Measurements from ENCODE around the gene NCOA3. TPM values are rescaled to one million over a fixed set of nuclear protein-coding genes. Genes with fewer than 3 reads are reported as not detected.
"Not testable (repeated sequence)": the region's sequence is repeated elsewhere in the genome, so short reads cannot be mapped to it uniquely, and the experiment has no call there.

NCOA3 gene
- total RNA-seq, 2 donors from 2014 or later, result 63.6 to 66.6 TPM

GRCh38 chr20:47544852-47545251 lies 43.2 kb downstream of the NCOA3 start:
- DNase-seq (ENCODE audit: low spot score) (no peak), ATAC-seq (no peak)
- Mint-ChIP-seq H3K4me1 (ENCODE audit: low read depth in 2 of 2) (peaks cover 41 to 54% of the 10 kb centered on the region in 2 donors), H3K27ac (peak overlapping the region in 1 of 2 donors; percentile 17), H3K9me3 (no peaks in the 10 kb centered on the region), H3K27me3 (no peaks in the 10 kb centered on the region), H3K4me3 (no peak overlapping the region), H3K36me3 (no peaks in the 10 kb centered on the region)

DNA sequence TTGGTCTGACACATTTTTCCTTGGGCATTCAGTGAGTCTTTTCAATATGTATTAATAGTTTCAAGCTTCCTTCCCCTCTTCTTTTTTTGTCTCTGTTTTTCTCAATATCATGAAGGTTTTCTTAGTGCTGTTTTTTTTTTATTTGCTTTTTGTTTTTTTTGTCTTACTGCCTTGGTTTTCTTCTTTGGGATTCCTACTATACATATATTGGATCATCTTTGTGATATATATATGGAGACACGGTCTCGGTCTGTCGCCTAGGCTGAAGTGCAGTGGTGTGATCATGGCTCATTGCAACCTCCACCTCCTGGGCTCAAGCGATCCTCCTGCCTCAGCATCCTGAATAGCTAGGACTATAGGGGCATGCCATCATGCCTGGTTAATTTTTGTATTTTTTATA lies 43.8 kb downstream of the NCOA3 start:
- Mint-ChIP-seq H3K4me1 (ENCODE audit: low read depth in 2 of 2) (peaks cover 40 to 51% of the 10 kb centered on the region in 2 donors), H3K27ac (no peak overlapping the region), H3K9me3 (no peaks in the 10 kb centered on the region), H3K36me3 (no peaks in the 10 kb centered on the region), H3K27me3 (no peaks in the 10 kb centered on the region), H3K4me3 (no peak overlapping the region)
- no peak for ATAC-seq
- no peak for DNase-seq (ENCODE audit: low spot score)

DNA sequence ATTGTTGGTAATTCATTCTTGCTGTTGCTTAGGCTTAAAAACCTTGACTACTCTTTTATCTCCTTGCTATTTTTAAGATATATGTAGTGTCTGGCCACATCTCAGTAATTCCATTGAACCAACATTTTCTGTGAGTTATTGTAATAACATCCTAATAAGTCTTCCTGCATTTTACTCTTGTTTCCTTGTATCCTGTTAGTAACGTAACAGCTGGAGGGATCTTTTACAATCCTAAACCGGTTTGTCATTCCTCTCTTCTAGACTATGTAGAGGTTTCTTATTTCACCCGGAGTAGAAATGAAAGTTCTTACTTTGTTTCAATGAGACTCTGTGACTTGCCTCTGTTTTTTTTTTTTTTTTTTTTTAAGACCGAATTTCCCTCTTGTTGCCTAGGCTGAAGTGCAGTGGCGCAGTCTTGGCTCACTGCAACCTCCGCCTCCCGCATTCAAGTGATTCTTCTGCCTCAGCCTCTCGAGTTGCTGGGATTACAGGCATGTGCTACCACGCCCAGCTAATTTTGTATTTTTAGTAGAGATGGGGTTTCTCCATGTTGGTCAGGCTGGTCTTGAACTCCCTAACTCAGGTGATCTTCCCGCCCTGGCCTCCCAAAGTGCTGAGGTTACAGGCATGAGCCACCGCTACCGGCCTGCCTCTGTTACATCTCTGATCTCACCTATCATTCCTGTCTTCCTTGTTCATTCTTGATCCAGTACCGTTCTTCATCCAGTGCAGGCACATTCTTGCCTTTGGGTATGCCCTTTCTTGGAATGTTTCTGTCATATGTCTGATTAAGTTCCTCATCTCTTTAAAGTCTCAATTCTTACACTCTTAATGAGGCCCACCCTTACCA lies 44.7 kb downstream of the NCOA3 start:
- no peak for ATAC-seq
- H3K27ac Mint-ChIP-seq, result no peak overlapping the region
- no peaks in the 10 kb centered on the region for H3K9me3 Mint-ChIP-seq
- H3K27me3 Mint-ChIP-seq, result no peaks in the 10 kb centered on the region
- peaks cover 41 to 48% of the 10 kb centered on the region in 2 donors for H3K4me1 Mint-ChIP-seq (ENCODE audit: low read depth in 2 of 2)
- no peaks in the 10 kb centered on the region for H3K36me3 Mint-ChIP-seq
- no peak overlapping the region for H3K4me3 Mint-ChIP-seq
- no peak for DNase-seq (ENCODE audit: low spot score)

DNA sequence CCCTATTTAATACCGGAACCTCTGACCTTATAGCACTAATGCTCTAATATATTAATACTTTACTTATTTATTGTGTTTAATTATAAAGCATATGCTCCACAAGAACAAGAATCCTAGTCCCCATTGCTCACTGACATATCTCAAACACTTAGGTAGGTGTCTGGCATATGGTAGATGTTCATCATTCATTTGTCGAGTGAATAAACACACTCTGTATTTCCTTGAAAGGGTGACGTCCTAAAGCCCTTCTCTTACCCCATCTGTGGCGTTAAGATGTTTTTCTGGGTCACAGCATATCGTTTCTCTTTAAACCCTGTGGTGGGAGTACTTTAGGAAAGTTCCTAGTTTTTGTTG lies 45.3 kb downstream of the NCOA3 start:
- H3K9me3 Mint-ChIP-seq, result no peaks in the 10 kb centered on the region
- no peak overlapping the region for H3K27ac Mint-ChIP-seq
- H3K27me3 Mint-ChIP-seq, result no peaks in the 10 kb centered on the region
- H3K4me3 Mint-ChIP-seq, result no peak overlapping the region
- no peaks in the 10 kb centered on the region for H3K36me3 Mint-ChIP-seq
- peaks cover 43% of the 10 kb centered on the region in 2 donors for H3K4me1 Mint-ChIP-seq (ENCODE audit: low read depth in 2 of 2)
- DNase-seq (ENCODE audit: low spot score) (no peak), ATAC-seq (no peak)

DNA sequence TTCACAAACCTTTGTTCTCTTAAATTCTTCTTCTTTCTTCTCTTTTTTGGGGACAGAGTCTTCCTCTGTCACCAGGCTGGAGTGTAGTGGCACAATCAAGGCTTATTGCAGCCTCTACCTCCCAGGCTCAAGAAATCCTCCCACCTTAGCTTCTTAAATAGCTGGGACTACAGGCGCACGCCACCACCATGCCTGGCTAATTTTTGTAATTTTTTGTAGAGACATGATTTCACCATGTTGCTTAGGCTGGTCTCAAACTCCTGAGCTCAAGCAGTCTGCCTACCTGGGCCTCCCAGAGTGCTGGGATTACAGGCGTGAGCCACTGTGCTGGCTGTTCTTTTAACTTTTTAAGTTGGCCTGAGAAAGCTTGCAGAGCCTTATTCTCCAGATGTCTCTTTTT lies 48.0 kb downstream of the NCOA3 start:
- H3K4me1 Mint-ChIP-seq (ENCODE audit: low read depth in 2 of 2), result peaks cover 25 to 27% of the 10 kb centered on the region in 2 donors
- H3K9me3 Mint-ChIP-seq, result no peaks in the 10 kb centered on the region
- H3K27me3 Mint-ChIP-seq, result no peaks in the 10 kb centered on the region
- DNase-seq (ENCODE audit: low spot score), result no peak
- H3K4me3 Mint-ChIP-seq, result no peak overlapping the region
- no peak overlapping the region for H3K27ac Mint-ChIP-seq
- no peak for ATAC-seq
- H3K36me3 Mint-ChIP-seq, result no peaks in the 10 kb centered on the region

GRCh38 chr20:47551222-47551621 lies 49.5 kb downstream of the NCOA3 start:
- Mint-ChIP-seq H3K27me3 (no peaks in the 10 kb centered on the region), H3K9me3 (no peaks in the 10 kb centered on the region), H3K4me3 (no peak overlapping the region), H3K27ac (no peak overlapping the region), H3K4me1 (ENCODE audit: low read depth in 2 of 2) (peaks cover 15 to 18% of the 10 kb centered on the region in 2 donors), H3K36me3 (no peaks in the 10 kb centered on the region)
- no peak for ATAC-seq
- no peak for DNase-seq (ENCODE audit: low spot score)

DNA sequence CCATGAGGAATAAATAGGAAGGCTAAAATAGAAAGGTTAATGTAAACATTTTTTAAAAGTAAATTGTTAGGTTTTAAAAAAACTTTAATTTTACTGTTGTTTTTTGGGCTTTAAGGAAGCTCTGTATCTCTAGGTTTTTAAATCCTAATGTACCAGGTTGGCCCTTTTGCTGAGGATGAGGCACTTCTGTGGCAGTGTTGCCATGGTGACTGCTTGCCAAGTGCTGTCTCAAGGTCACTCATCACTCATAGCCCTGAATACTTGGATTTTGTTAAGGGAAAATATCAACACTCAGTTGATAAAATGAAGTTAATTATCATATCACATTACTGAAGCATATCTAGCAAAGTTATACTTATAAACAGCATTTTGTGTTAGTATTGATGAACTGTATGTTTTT lies 50.2 kb downstream of the NCOA3 start:
- DNase-seq (ENCODE audit: low spot score), result no peak
- Mint-ChIP-seq H3K4me1 (ENCODE audit: low read depth in 2 of 2) (peaks cover 11 to 15% of the 10 kb centered on the region in 2 donors), H3K27ac (no peak overlapping the region), H3K4me3 (no peak overlapping the region), H3K9me3 (no peaks in the 10 kb centered on the region), H3K27me3 (no peaks in the 10 kb centered on the region), H3K36me3 (no peaks in the 10 kb centered on the region)
- ATAC-seq, result no peak

- H3K9me3 Mint-ChIP-seq, result no peaks in the 10 kb centered on the region
- no peak overlapping the region for H3K4me3 Mint-ChIP-seq
- no peak for DNase-seq (ENCODE audit: low spot score)
- H3K27ac Mint-ChIP-seq, result no peak overlapping the region
- H3K27me3 Mint-ChIP-seq, result no peaks in the 10 kb centered on the region
- H3K4me1 Mint-ChIP-seq (ENCODE audit: low read depth in 2 of 2), result peaks cover 10 to 15% of the 10 kb centered on the region in 2 donors
- no peak for ATAC-seq
- H3K36me3 Mint-ChIP-seq, result no peaks in the 10 kb centered on the region
Measured at GRCh38 chr20:47552996-47553395, 51.3 kb downstream of the NCOA3 start.

DNA sequence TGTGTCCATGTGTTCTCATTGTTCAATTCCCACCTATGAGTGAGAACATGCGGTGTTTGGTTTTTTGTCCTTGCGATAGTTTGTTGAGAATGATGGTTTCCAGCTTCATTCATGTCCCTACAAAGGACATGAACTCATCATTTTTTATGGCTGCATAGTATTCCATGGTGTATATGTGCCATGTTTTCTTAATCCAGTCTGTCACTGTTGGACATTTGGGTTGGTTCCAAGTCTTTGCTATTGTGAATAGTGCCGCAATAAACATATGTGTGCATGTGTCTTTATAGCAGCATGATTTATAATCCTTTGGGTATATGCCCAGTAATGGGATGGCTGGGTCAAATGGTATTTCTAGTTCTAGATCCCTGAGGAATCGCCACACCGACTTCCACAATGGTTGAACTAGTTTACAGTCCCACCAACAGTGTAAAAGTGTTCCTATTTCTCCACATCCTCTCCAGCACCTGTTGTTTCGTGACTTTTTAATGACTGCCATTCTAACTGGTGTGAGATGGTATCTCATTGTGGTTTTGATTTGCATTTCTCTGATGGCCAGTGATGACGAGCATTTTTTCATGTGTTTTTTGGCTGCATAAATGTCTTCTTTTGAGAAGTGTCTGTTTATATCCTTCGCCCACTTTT lies 52.0 kb downstream of the NCOA3 start:
- not testable (repeated sequence) for DNase-seq (ENCODE audit: low spot score); ATAC-seq; H3K4me3 Mint-ChIP-seq; H3K27ac Mint-ChIP-seq; H3K9me3 Mint-ChIP-seq; H3K36me3 Mint-ChIP-seq; H3K27me3 Mint-ChIP-seq
- H3K4me1 Mint-ChIP-seq (ENCODE audit: low read depth in 2 of 2), result peaks cover 14 to 16% of the 10 kb centered on the region in 2 donors

DNA sequence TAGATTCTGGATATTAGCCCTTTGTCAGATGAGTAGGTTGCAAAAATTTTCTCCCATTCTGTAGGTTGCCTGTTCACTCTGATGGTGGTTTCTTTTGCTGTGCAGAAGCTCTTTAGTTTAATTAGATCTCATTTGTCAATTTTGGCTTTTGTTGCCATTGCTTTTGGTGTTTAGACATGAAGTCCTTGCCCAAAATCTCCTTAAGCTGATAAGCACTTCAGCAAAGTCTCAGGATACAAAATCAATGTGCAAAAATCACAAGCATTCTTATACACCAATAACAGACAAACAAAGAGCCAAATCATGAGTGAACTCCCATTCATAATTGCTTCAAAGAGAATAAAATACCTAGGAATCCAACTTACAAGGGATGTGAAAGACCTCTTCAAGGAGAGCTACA lies 52.6 kb downstream of the NCOA3 start:
- not testable (repeated sequence) for ATAC-seq; DNase-seq (ENCODE audit: low spot score); H3K36me3 Mint-ChIP-seq; H3K9me3 Mint-ChIP-seq; H3K27me3 Mint-ChIP-seq; H3K27ac Mint-ChIP-seq; H3K4me3 Mint-ChIP-seq
- H3K4me1 Mint-ChIP-seq (ENCODE audit: low read depth in 2 of 2), result peaks cover 18 to 19% of the 10 kb centered on the region in 2 donors

- H3K4me1 Mint-ChIP-seq (ENCODE audit: low read depth in 2 of 2), result peaks cover 21 to 24% of the 10 kb centered on the region in 2 donors
- H3K27me3 Mint-ChIP-seq, result no peaks in the 10 kb centered on the region
- no peaks in the 10 kb centered on the region for H3K36me3 Mint-ChIP-seq
Measured at GRCh38 chr20:47557218-47557617, 55.5 kb downstream of the NCOA3 start.

DNA sequence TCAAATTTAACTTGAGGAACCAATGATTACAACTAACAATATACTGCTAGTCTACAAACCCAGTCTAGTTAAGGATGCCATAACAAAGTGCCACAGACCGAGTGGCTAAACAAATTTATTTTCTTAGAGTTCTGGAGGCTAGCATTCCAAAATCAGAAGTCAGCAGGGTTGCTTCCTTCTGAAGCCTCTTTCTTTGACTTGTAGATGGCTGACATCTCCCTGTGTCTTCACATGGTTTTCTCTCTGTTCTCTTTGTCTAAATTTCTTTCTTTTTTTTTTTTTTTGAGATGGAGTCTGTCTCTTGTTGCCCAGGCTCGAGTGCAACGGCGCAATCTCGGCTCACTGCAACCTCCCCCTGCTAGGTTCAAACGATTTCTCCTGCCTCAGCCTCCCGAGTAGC lies 56.1 kb downstream of the NCOA3 start:
- ATAC-seq (no peak), DNase-seq (ENCODE audit: low spot score) (no peak)
- H3K36me3 Mint-ChIP-seq, result no peaks in the 10 kb centered on the region
- H3K27me3 Mint-ChIP-seq, result no peaks in the 10 kb centered on the region
- H3K4me3 Mint-ChIP-seq, result no peak overlapping the region
- no peak overlapping the region for H3K27ac Mint-ChIP-seq
- peaks cover 24 to 28% of the 10 kb centered on the region in 2 donors for H3K4me1 Mint-ChIP-seq (ENCODE audit: low read depth in 2 of 2)
- no peaks in the 10 kb centered on the region for H3K9me3 Mint-ChIP-seq

More at GRCh38 chr20:47557218-47557617, 55.5 kb downstream of the NCOA3 start:
- H3K9me3 Mint-ChIP-seq, result no peaks in the 10 kb centered on the region
- H3K27ac Mint-ChIP-seq, result no peak overlapping the region
- no peak overlapping the region for H3K4me3 Mint-ChIP-seq
- no peak for ATAC-seq
- no peak for DNase-seq (ENCODE audit: low spot score)

GRCh38 chr20:47558295-47559066 lies 56.8 kb downstream of the NCOA3 start:
- Mint-ChIP-seq H3K4me3 (no peak overlapping the region), H3K36me3 (no peaks in the 10 kb centered on the region), H3K9me3 (no peaks in the 10 kb centered on the region), H3K4me1 (ENCODE audit: low read depth in 2 of 2) (peaks cover 24 to 28% of the 10 kb centered on the region in 2 donors), H3K27ac (no peak overlapping the region), H3K27me3 (no peaks in the 10 kb centered on the region)
- ATAC-seq (no peak), DNase-seq (ENCODE audit: low spot score) (no peak)

DNA sequence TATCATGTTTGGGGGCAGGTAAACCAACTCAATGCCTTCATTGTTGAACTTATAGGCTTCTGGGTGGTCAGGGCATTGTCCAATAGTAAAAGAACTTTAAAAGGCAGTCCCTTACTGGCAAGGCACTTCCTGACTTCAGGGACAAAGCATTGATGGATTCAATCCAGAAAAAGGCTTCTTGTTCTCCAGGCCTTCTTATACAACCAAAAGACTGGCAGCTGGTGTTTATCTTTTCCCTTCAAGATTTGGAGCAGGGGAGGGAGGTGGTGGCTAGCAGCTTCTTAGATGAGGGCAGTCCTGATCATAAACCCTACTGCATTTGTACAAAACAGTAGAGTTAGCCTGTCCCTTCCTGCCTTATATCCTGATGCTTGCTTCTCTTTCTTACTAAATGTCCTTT lies 57.5 kb downstream of the NCOA3 start:
- Mint-ChIP-seq H3K9me3 (no peaks in the 10 kb centered on the region), H3K36me3 (no peaks in the 10 kb centered on the region), H3K27ac (no peak overlapping the region), H3K4me3 (no peak overlapping the region), H3K4me1 (ENCODE audit: low read depth in 2 of 2) (peaks cover 26 to 30% of the 10 kb centered on the region in 2 donors), H3K27me3 (no peaks in the 10 kb centered on the region)
- DNase-seq (ENCODE audit: low spot score) (no peak), ATAC-seq (no peak)
